ENCODE data around the gene KRTAP10-8.

KRTAP10-8 gene

DNA sequence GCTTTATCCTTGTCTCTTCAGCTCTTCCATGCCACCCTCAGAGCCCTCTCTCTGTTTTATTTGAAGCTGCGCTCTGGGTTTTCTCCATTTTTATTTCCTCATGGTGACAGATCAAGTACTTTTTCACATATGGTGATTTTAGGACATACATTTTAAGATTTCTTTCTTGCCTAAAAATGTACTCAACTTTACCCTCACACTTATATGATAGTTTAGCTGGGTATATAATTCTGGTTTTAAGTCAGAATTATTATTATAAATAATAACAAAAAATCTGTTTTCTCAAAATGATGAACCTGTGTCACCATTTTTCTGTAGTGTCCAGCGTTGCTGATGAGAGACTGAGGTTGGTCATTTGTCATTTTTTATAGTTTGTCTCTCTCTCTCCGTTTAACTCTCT, 30.7 kb upstream of the KRTAP10-8 start:
- H3K4me3 ChIP-seq (replicated peaks; ENCODE audit: low read depth, low read length): no peak overlapping the region
- TF ChIP-seq, protein P1, sequence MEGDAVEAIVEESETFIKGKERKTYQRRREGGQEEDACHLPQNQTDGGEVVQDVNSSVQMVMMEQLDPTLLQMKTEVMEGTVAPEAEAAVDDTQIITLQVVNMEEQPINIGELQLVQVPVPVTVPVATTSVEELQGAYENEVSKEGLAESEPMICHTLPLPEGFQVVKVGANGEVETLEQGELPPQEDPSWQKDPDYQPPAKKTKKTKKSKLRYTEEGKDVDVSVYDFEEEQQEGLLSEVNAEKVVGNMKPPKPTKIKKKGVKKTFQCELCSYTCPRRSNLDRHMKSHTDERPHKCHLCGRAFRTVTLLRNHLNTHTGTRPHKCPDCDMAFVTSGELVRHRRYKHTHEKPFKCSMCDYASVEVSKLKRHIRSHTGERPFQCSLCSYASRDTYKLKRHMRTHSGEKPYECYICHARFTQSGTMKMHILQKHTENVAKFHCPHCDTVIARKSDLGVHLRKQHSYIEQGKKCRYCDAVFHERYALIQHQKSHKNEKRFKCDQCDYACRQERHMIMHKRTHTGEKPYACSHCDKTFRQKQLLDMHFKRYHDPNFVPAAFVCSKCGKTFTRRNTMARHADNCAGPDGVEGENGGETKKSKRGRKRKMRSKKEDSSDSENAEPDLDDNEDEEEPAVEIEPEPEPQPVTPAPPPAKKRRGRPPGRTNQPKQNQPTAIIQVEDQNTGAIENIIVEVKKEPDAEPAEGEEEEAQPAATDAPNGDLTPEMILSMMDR (IDR thresholded peaks at IDR 0.05; ENCODE audit: low read length, missing control alignments): no peak
- DNase-seq (ENCODE audit: low read depth): no peak

DNA sequence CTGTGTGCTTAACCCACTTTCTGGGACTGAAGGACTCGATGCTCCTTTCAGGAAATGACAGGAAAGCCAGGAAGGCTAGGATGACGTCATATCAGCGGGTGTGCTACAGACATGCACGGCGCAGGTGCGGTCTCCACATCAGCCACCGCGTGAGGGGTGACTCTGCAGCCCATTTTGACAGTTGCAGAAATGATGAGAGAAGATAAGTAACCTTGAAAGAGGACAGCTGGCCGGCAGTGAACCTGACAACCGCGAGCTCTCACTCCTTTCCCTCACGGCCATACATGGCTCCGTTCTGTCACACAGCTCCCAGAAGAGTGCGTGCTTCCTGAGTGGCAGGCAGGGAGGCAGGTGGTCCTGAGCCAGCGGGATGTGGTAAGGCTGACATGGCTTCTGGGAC, 29.8 kb upstream of the KRTAP10-8 start:
- TF ChIP-seq, protein P1 (IDR thresholded peaks at IDR 0.05; ENCODE audit: low read length, missing control alignments): no peak
- DNase-seq (ENCODE audit: low read depth): no peak
- no peak overlapping the region for H3K4me3 ChIP-seq (replicated peaks; ENCODE audit: low read depth, low read length)

DNA sequence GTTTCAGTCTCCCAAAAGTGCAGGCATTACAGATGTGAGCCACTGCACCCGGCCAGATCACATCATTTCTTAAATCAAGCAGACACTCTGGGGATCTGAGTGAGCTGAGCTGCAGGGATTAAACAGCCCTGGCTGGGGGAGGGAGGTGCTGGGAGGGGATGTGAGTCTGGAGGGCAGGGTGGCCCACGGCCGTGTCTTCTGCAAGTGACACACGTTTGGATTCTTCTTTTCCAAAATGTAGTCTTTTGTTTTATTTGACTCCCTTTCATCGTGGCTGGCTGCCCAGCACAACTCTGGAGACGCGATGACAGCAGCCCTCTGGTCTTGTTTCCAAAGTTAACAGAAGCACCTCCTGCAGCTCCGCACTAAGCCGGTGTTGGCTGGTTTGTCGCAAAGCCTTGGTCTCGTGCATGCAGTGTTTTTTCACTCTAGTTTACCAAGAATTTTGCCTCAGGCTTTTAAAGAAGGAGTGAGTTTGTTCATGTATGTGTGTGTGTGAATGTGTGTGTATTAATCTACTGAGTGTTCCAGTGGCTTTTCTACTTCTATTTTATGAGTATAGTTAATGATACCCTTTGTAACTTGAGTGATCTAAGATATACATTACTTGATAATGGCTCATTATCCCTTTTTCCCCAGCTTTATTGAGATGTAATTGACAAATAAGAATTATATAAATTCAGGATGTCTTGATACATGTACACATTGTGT, 28.6 kb upstream of the KRTAP10-8 start:
- TF ChIP-seq, protein P1 (IDR thresholded peaks at IDR 0.05; ENCODE audit: low read length, missing control alignments): no peak

DNA sequence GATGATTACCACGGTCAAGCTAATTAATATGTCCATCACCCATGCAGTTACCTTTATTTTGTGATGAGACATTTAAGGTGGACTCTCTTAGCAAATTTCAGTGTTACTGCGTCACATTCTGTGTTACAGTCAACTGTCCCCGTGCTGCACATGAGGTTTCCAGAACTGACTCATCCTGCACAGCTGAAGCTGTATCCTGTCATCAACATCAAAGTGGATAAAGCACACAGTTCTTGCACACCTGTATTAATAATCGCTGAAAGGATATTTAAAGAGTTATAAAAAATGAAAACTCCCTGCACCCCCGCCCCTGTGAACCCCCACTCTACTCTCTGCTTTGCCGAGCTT, 28.1 kb upstream of the KRTAP10-8 start:
- TF ChIP-seq, protein P1 (IDR thresholded peaks at IDR 0.05; ENCODE audit: low read length, missing control alignments): no peak
- no peak for DNase-seq (ENCODE audit: low read depth)
- H3K4me3 ChIP-seq (replicated peaks; ENCODE audit: low read depth, low read length): no peak overlapping the region

More for the DNA sequence above, 28.6 kb upstream of the KRTAP10-8 start:
- no peak for DNase-seq (ENCODE audit: low read depth)
- H3K4me3 ChIP-seq (replicated peaks; ENCODE audit: low read depth, low read length): no peak overlapping the region

DNA sequence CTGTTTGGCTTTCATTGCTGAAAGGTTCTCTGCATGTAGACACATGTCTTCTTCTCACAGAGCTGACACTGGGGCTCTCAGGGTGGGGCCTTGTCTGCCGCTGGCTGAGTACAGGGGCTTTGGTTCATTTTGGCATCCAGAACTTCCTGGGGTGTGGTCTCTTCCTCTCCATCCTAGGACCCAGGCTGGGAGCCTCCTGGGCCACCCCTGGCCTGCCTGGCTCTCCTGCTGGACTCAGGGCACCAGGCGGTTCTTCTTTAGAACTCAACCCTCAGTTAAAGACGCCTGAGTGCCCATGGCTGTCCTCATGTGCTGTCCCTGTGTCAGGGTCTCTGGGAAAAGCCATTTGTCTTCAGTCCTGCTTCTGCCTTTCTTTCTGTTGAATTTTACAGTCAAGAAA, 26.0 kb upstream of the KRTAP10-8 start:
- H3K4me3 ChIP-seq (replicated peaks; ENCODE audit: low read depth, low read length): no peak overlapping the region
- TF ChIP-seq, protein P1 (IDR thresholded peaks at IDR 0.05; ENCODE audit: low read length, missing control alignments): no peak
- DNase-seq (ENCODE audit: low read depth): no peak

DNA sequence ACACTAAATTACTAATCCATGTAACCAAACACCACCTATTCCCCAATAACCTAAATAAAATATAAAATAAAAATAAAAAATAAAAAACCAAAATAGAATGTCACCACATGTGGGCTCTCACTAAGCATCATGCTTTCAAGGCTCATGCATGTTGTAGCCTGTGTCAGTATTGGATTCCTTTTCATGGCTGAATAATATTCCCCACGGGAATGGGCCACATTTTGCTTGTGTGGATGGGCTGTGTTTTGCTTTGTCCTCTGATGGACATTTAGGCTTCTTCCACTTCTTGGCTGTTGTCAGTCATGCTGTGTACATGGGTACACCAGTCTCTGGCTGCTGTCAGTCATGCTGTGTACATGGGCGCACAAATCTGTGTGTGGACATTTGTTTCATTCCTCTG, 22.8 kb upstream of the KRTAP10-8 start:
- H3K4me3 ChIP-seq (replicated peaks; ENCODE audit: low read depth, low read length): no peak overlapping the region
- TF ChIP-seq, protein P1 (IDR thresholded peaks at IDR 0.05; ENCODE audit: low read length, missing control alignments): no peak
- no peak for DNase-seq (ENCODE audit: low read depth)
